Adrenal gland (tissue), 5 donors: Measurements from ENCODE around the gene SACM1L.

ENCODE experiments used
- CTCF ChIP-seq, 6 experiments: fragments of 450-650 bp in 4 of 6; fragments of 200-600 bp in 2 of 6; sonication (generic) in 1 of 6; IDR thresholded peaks; 1 replicate in 5 of 6; 2 replicates in 1 of 6; pipeline versions ENCODE4 v1.5.1 to v1.8.0; 2016 to 2021; ENCODE audit warnings: antibody characterized with exemption in 6 of 6, mild to moderate bottlenecking in 2 of 6, moderate library complexity in 1 of 6
- POLR2A ChIP-seq, 2 donors: fragments of 450-650 bp; IDR thresholded peaks; one replicate each; pipeline ENCODE4 v1.6.1; 2017; ENCODE audit warnings: antibody characterized with exemption in 2 of 2, mild to moderate bottlenecking in 2 of 2, moderate library complexity in 1 of 2
- donor health status: DM: no; HTN: no; CAD: no.

GRCh38 chr3:45761831-45762230, 72.6 kb downstream of the SACM1L start:
- no peak for TF ChIP-seq CTCF (IDR thresholded peaks at IDR 0.05)
- no peak for TF ChIP-seq POLR2A (IDR thresholded peaks at IDR 0.05)
